ENCODE results near the gene FN3KRP.

The FN3KRP gene

GRCh38 chr17:82775001-82775823 lies 58.7 kb downstream of the FN3KRP start:
- no peaks in the 10 kb centered on the region for H3K79me2 ChIP-seq (ENCODE audit: low read length)
- peak overlapping the region; percentile 6 for H3K4me2 ChIP-seq (ENCODE audit: low read length)
- no peaks in the 10 kb centered on the region for H4K20me1 ChIP-seq (ENCODE audit: insufficient read depth, low read length)
- H3K27ac ChIP-seq (ENCODE audit: low read length): no peak overlapping the region
- TF ChIP-seq EZH2phosphoT487 (IDR thresholded peaks at IDR 0.05; ENCODE audit: low read depth) (no peak), CTCF (IDR thresholded peaks at IDR 0.05; ENCODE audit: low read depth, low read length) (peak; percentile 78)
- no peaks in the 10 kb centered on the region for H3K27me3 ChIP-seq (ENCODE audit: low read depth, low read length)
- no peaks in the 10 kb centered on the region for H3K4me1 ChIP-seq (ENCODE audit: low read length)
- H3K9me3 ChIP-seq (ENCODE audit: insufficient read depth, low read length): no peaks in the 10 kb centered on the region
- no peak overlapping the region for H3K4me3 ChIP-seq (ENCODE audit: low read length)
- no peak overlapping the region for H2AFZ ChIP-seq (ENCODE audit: low read depth, low read length)
- peaks cover 17% of the 10 kb centered on the region for H3K36me3 ChIP-seq (replicated peaks; ENCODE audit: low read depth, low read length)
- H3K9ac ChIP-seq (ENCODE audit: low read length): no peak overlapping the region

GRCh38 chr17:82776454-82776853 lies 59.9 kb downstream of the FN3KRP start:
- Histone ChIP-seq H3K27me3 (ENCODE audit: low read depth, low read length) (no peaks in the 10 kb centered on the region), H3K9ac (ENCODE audit: low read length) (no peak overlapping the region), H3K36me3 (replicated peaks; ENCODE audit: low read depth, low read length) (peaks cover 17% of the 10 kb centered on the region), H3K4me2 (ENCODE audit: low read length) (no peak overlapping the region), H3K9me3 (ENCODE audit: insufficient read depth, low read length) (no peaks in the 10 kb centered on the region), H3K79me2 (ENCODE audit: low read length) (no peaks in the 10 kb centered on the region), H3K4me3 (ENCODE audit: low read length) (no peak overlapping the region), H2AFZ (ENCODE audit: low read depth, low read length) (no peak overlapping the region), H3K27ac (ENCODE audit: low read length) (no peak overlapping the region), H3K4me1 (ENCODE audit: low read length) (no peaks in the 10 kb centered on the region), H4K20me1 (ENCODE audit: insufficient read depth, low read length) (no peaks in the 10 kb centered on the region; the same call in 1 of the 2 replicates)
- TF ChIP-seq EZH2phosphoT487 (IDR thresholded peaks at IDR 0.05; ENCODE audit: low read depth) (no peak), CTCF (IDR thresholded peaks at IDR 0.05; ENCODE audit: low read depth, low read length) (no peak)

Measured in OCI-LY3 (cell line).